C4-2B (cell line): ENCODE results near the gene DDOST.

ENCODE experiments used
- H3K27ac ChIP-seq: fragments of 450-650 bp; 2 replicates; pipeline ENCODE4 v1.5.1; 2017
- ZFX ChIP-seq: fragments of 450-650 bp; IDR thresholded peaks from 2 replicates; pipeline ENCODE4 v1.6.1; 2017
- TF ChIP-seq, protein P1 (sequence below): fragments of 450-650 bp; conservative IDR thresholded peaks from 2 replicates; pipeline ENCODE4 v1.5.1; 2017; ENCODE audit warnings: mild to moderate bottlenecking

DDOST gene

DNA sequence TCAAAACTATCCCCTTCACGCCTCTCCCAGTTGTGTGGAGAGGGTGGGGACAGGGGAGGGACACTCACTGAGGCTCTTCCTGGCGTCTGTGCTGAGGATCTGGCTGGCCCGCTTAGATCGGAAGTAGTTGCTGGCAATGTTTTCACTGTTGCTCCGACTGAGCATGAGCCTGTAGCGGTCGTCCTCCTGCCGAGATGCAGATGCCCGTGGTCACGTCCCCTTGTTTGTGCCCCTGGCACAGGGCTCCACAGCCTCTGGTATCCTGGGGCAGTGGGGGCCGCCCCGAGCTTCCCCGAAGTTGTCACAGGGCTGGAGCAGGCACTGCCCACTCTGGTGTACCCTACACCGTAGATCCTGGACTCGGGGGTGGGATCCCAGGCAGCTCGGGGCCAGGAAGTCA, 5.0 kb upstream of the DDOST start:
- no peak for TF ChIP-seq ZFX
- no peak overlapping the region for H3K27ac ChIP-seq

DNA sequence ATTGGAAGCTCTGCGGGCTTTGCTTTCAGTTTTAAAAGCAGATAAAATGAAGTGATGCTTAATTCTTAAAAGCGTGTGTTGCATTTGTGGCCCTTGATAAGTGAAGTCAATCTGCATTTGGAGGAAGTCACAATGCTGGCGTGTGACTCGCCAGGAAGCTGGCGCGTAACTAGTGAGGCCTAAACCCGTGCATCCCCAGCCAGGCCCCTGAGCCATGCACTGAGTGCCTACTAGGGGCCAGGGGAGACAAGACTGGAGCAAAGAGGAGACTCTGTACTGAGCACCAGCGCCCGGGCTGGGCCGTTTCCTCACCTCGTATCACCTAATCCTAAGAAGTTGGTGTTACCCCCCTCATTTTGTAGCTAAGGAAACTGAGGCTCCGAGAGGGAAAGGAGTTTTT, 4.6 kb upstream of the DDOST start:
- H3K27ac ChIP-seq: no peak overlapping the region
- TF ChIP-seq ZFX: no peak
- TF ChIP-seq, protein P1, sequence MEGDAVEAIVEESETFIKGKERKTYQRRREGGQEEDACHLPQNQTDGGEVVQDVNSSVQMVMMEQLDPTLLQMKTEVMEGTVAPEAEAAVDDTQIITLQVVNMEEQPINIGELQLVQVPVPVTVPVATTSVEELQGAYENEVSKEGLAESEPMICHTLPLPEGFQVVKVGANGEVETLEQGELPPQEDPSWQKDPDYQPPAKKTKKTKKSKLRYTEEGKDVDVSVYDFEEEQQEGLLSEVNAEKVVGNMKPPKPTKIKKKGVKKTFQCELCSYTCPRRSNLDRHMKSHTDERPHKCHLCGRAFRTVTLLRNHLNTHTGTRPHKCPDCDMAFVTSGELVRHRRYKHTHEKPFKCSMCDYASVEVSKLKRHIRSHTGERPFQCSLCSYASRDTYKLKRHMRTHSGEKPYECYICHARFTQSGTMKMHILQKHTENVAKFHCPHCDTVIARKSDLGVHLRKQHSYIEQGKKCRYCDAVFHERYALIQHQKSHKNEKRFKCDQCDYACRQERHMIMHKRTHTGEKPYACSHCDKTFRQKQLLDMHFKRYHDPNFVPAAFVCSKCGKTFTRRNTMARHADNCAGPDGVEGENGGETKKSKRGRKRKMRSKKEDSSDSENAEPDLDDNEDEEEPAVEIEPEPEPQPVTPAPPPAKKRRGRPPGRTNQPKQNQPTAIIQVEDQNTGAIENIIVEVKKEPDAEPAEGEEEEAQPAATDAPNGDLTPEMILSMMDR: no peak

DNA sequence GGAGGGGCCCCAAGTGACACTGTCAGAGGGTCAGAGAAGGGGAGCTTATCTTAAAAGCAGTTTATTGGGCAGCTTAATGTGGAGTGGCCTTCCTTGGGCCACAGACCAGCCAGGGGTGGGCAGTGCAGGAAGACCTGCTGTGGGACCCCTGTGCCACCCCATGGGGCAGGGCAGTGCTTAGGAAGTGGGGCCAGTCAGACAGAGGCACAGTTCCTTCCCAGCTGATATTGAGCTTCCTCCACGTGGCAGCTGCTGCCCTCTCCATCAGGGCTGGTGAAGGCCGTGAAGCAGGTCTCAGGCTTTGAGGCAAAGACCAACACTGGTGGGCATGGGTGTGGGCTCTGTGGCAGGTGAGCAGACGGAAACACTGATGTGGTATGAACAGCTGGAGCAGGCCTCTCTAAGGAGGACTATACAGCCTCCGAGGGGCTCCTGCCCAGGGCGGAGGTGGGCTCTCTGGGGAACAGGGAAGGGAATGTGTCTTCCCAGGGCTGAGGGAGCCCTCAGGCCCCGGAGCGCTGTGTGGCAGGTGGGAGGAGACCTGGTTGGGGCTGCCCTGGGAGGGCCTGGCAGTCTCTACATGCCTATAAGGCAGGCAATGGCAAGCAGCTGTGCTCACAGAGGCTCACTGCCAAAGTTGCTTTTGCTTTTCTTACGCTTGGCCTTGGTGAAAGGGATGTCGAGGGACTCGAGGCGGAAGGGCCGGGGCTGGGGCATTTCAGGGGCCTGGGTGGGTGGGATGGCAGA, 3.0 kb upstream of the DDOST start:
- TF ChIP-seq ZFX: no peak
- TF ChIP-seq, protein P1: no peak
- H3K27ac ChIP-seq: no peak overlapping the region

DNA sequence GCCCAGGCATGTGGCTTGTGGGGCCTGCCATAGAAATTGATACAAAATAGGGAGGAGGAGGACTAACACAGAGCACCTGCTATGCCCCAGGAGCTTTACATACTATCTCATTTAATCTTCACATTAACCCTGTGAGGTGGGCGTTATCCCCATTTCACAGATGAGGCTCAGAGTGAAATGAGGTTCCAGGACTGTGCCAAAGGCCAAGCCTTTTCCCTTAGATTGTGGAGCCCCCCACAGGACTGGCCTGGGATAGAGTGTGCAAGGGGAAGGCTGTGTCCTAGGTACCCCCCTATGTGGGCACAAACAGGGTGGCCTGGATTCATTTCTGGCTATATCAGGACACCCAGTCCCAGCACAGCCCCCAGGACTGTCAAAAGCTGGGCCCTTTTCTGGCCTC, 2.2 kb upstream of the DDOST start:
- TF ChIP-seq, protein P1: no peak
- no peak for TF ChIP-seq ZFX
- no peak overlapping the region for H3K27ac ChIP-seq

DNA sequence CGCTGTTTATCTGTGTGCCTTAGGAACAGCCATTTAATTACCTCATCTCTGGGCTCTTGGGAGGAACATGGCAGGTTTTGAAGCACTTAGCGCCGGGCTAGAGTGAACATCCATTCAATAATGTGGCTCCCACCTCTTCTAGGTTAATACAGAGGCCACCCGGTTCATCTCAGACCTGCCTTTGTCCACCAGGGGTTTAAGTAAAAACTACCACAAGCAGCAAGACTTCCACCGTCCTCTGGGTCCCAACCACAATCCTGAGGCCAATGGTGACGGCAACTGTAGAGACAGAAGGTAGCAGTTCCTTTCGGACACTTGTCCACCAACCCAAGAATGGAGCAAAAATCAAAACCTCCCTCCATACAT, 924 bp upstream of the DDOST start:
- peak overlapping the region; percentile 93 for H3K27ac ChIP-seq

DNA sequence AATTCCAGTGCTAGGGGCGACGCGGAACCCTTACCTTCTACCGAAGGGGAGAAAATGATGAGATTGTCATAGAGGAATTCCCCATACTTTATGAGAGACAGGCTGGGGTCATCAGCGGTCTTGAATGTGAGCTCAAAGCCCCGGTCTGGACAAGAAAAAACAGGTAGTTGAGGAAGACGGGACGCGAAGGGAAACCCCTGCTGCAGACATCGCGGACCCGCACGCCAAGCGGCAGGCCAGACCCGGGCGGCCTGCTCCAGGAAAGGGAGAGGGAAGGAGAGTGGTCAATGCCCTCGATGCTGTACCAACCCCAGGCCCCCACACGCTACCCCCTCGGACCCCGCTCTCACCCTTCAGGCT, 342 bp downstream of the DDOST start:
- TF ChIP-seq, protein P1: no peak
- no peak for TF ChIP-seq ZFX
- H3K27ac ChIP-seq: peak overlapping the region; percentile 93

More for the DNA sequence above, 924 bp upstream of the DDOST start:
- TF ChIP-seq, protein P1: no peak
- no peak for TF ChIP-seq ZFX

DNA sequence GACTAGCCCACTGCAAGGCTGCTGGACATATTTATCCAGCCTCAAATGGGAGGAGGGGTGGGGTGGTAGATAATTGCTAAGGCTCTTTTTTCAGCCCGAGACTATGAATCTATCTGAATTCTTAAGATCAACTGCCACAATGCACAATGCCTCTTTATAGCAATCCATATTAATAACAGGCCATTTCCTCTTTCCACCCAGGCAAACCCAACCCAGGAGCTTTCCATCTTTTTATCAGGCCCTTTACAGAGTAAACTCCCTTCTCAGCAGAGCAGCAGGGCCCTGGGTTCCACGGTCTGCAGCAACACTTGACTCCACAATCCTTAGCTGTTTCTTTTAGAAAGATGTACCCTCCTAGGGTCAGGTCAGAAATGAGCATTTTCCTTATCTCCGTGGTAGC, 806 bp downstream of the DDOST start:
- peak overlapping the region; percentile 93 for H3K27ac ChIP-seq
- TF ChIP-seq, protein P1: no peak
- no peak for TF ChIP-seq ZFX
